ENCODE data around the gene APOBEC3G. TPM values are rescaled to one million over a fixed set of nuclear protein-coding genes. Genes with fewer than 3 reads are reported as not detected.
"Not testable (repeated sequence)": the region's sequence is repeated elsewhere in the genome, so short reads cannot be mapped to it uniquely, and the experiment has no call there.

The APOBEC3G gene
- 7.0 and 13.9 TPM in 2 replicates for total RNA-seq (2014; rRNA removed; shearing (Covaris generic))

DNA sequence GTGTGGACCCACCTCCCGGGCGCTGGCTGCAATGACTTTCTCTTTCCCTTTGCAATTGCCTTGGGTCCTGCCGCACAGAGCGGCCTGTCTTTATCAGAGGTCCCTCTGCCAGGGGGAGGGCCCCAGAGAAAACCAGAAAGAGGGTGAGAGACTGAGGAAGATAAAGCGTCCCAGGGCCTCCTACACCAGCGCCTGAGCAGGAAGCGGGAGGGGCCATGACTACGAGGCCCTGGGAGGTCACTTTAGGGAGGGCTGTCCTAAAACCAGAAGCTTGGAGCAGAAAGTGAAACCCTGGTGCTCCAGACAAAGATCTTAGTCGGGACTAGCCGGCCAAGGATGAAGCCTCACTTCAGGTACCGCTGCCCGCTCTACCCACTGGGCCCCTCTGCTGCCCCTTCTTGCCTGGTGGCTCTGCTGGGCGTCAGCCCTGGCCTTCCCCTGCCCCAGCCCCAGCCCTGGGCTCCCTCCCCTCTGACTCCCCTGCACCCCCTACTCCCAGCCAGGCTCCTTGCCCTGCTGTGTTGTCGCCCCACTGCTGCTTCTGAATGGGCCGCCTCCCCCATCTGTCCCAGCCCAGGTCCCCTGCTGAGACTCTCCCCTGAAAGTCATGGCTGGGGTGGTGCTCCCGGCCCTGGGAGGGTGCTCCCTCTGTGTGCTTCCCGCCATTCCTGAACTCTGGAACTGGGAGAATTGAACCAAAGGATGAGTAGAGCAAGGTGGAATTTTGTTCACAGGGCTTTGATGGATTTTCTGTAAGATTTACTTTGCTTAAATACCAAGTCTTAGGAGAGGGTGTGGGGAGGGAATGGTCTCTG lies at the start of gene APOBEC3G:
APOBEC3G (plus strand) TSS at position 250 of the 815 bp plus-strand sequence; CDS start at position 337, 87 bp downstream.
- peak within 1 kb of the TSS; percentile 42 for H3K4me3 ChIP-seq
- H3K27me3 ChIP-seq (replicated peaks); H3K36me3 ChIP-seq; H3K4me1 ChIP-seq (replicated peaks); H3K9me3 ChIP-seq (replicated peaks): not testable (repeated sequence)
- peak within 1 kb of the TSS; percentile 59 for H3K27ac ChIP-seq
- peak; percentile 65 to 67 for DNase-seq (ENCODE audit: low read depth in 1 of 2, low spot score in 2 of 2)

DNA sequence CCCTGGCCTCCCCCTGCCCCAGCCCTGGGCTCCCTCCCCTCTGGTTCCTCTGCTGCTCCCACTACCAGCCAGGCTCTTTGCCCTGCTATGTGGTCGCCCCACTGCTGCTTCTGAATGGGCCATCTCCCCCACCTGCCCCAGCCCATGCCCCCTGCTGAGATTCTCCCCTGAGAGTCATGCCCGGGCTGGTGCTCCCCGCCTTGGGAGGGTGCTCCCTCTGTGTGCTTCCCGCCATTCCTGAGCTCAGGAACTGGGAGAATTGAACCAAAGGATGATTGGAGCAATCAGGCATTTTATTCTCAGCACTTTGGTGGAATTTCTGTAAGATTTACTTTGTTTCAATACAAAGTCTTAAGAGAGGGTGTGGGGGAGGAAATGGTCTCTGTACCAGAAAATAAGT lies 49.4 kb upstream of the APOBEC3G start:
- no peaks in the 10 kb centered on the region for H3K27me3 ChIP-seq (replicated peaks)
- no peaks in the 10 kb centered on the region for H3K36me3 ChIP-seq
- DNase-seq (ENCODE audit: low read depth in 1 of 2, low spot score in 2 of 2), result no peak

DNA sequence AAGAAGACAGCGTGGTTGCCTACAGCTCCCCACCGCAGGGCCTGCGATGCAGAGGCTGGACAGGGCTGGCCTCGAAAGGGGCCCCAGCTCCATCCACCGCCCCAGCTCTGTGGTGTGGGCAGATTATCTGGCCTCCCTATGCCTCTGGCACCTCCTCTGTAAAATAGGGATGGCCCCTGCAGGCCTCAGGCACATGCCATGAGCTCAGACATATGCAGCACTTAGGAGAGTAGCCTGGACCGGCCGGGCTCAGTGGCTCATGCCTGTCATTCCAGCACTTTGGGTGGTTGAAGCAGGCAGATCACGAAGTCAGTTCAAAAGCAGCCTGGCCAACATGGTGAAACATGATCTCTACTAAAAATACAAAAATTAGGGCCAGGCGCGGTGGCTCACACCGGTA lies 48.8 kb upstream of the APOBEC3G start:
- no peaks in the 10 kb centered on the region for H3K36me3 ChIP-seq
- H3K4me3 ChIP-seq, result no peak overlapping the region
- no peaks in the 10 kb centered on the region for H3K4me1 ChIP-seq (replicated peaks)
- no peaks in the 10 kb centered on the region for H3K9me3 ChIP-seq (replicated peaks)
- DNase-seq (ENCODE audit: low read depth in 1 of 2, low spot score in 2 of 2), result no peak
- no peaks in the 10 kb centered on the region for H3K27me3 ChIP-seq (replicated peaks)
- H3K27ac ChIP-seq, result no peak overlapping the region

More for the DNA sequence above, 49.4 kb upstream of the APOBEC3G start:
- Histone ChIP-seq H3K4me3 (no peak overlapping the region), H3K27ac (no peak overlapping the region), H3K4me1 (replicated peaks) (no peaks in the 10 kb centered on the region), H3K9me3 (replicated peaks) (no peaks in the 10 kb centered on the region)

DNA sequence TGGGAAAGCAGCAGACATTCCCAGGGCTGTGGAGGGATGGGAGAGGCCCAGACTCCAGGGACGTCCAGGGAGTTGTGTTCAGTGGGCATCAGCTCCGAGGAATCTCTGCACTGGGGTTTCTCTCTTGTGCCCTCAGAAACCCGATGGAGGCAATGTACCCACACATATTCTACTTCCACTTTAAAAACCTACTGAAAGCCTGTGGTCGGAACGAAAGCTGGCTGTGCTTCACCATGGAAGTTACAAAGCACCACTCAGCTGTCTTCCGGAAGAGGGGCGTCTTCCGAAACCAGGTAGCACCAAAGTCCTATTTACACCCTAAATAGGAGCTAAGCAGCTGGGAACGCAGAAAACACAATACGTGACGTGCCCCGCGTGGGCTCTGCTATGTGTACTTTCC lies 47.8 kb upstream of the APOBEC3G start:
- H3K9me3 ChIP-seq (replicated peaks), result no peaks in the 10 kb centered on the region
- no peaks in the 10 kb centered on the region for H3K27me3 ChIP-seq (replicated peaks)
- H3K4me1 ChIP-seq (replicated peaks), result no peaks in the 10 kb centered on the region
- H3K36me3 ChIP-seq, result no peaks in the 10 kb centered on the region
- DNase-seq (ENCODE audit: low read depth in 1 of 2, low spot score in 2 of 2), result no peak
- no peak overlapping the region for H3K4me3 ChIP-seq
- H3K27ac ChIP-seq, result no peak overlapping the region

DNA sequence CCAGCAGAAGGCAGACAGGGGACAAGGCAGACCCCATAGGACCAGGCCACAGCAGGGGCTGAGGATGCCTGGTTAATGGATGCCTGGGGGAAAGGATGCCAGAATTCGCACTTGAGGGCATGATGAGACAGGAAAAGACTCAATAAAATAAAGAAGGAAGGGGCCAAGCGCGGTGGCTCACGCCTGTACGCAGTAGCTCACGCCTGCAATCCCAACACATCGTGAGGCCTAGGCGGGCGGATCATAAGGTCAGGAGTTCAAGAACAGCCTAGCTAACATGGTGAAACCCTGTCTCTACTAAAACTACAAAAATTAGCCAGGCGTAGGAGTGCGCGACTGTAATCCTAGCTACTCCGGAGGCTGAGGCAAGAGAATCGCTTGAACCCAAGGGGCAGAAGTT lies 46.4 kb upstream of the APOBEC3G start:
- no peak for DNase-seq (ENCODE audit: low read depth in 1 of 2, low spot score in 2 of 2)
- no peak overlapping the region for H3K4me3 ChIP-seq
- no peaks in the 10 kb centered on the region for H3K4me1 ChIP-seq (replicated peaks)
- no peaks in the 10 kb centered on the region for H3K36me3 ChIP-seq
- no peaks in the 10 kb centered on the region for H3K9me3 ChIP-seq (replicated peaks)
- H3K27ac ChIP-seq, result no peak overlapping the region
- no peaks in the 10 kb centered on the region for H3K27me3 ChIP-seq (replicated peaks)

DNA sequence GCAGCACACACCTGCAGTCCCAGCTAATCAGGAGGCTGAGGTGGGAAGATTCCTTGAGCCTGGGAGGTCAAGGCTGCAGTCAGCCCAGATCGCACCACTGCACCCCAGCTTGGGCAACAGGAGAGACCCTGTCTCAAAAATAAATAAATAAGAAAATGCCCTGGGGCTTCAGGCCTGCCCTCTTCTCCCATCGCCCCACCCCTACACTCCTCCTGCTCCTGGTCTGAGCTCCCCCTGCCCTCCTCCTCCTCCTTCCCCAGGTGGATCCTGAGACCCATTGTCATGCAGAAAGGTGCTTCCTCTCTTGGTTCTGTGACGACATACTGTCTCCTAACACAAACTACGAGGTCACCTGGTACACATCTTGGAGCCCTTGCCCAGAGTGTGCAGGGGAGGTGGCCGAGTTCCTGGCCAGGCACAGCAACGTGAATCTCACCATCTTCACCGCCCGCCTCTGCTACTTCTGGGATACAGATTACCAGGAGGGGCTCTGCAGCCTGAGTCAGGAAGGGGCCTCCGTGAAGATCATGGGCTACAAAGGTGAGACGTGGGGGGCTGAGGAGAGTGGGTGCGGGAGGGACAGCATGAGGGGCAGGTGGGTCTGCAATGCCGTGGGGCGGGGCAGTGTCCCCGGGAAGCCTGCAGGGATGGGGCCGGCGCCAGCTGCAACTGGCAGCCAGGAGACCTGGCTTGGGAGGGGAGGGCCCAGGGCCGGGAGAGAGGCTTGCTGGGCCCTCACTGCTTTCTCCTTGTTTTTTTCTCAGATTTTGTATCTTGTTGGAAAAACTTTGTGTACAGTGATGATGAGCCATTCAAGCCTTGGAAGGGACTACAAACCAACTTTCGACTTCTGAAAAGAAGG lies 45.4 kb upstream of the APOBEC3G start:
- not testable (repeated sequence) for H3K36me3 ChIP-seq; H3K9me3 ChIP-seq (replicated peaks); H3K27ac ChIP-seq; H3K27me3 ChIP-seq (replicated peaks); H3K4me1 ChIP-seq (replicated peaks); H3K4me3 ChIP-seq; DNase-seq (ENCODE audit: low read depth in 1 of 2, low spot score in 2 of 2)

DNA sequence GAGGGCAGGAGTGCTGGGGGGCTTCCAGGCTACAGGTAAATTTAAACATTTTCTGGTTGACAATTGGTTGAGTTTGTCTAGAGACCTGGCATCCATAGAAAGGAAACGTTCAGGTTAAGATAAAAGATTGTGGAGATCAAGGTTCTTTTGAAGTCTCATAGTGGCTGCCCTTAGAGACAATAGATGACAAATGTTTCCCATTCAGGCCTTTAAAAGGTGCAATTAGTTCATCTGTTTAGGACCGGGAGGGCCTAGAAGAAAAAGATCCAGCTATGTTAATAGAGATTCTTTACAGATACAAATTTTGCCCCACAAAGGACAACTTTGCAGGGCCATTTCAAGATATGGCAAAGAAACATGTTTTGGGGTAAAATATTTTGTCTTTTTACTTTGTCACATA lies 40.0 kb upstream of the APOBEC3G start:
- not testable (repeated sequence) for H3K27me3 ChIP-seq (replicated peaks); H3K36me3 ChIP-seq; DNase-seq (ENCODE audit: low read depth in 1 of 2, low spot score in 2 of 2); H3K27ac ChIP-seq; H3K4me3 ChIP-seq; H3K9me3 ChIP-seq (replicated peaks)
- peaks cover 11% of the 10 kb centered on the region for H3K4me1 ChIP-seq (replicated peaks)

DNA sequence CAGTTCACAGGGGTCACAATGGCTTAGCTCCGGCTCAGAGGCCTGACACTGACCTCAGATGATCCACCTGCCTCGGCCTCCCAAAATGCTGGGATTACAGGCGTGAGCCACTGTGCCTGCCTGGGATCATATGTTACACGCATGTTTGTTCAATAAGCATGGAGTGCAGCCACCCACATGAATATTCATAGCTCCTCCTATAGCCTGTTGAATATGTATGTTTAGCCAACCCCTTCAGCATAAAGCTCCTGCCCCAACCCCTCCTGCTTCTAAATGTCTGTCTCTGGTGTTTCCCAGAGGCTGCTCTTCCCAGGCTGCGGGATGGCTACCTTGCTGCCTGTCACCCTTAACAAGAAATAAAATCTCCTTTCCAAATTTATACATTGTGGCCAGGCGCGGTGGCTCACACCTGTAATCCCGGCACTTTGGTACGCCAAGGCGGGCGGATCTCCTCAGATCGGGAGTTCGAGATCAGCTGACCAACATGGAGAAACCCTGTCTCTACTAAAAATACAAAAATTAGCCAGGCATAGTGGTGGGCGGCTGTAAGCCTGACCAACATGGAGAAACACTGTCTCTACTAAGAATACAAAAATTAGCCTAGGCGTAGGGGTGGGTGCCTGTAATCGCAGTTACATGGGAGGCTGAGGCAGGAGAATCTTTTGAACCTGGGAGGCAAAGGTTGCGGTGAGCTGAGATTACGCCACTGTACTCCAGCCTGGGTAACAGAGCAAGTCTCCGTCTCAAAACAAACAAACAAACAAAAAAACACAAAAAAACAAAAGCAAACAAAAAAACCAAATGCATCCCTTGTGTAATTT lies 37.6 kb upstream of the APOBEC3G start:
- Histone ChIP-seq H3K27ac (no peak overlapping the region), H3K9me3 (replicated peaks) (no peaks in the 10 kb centered on the region), H3K4me3 (no peak overlapping the region), H3K36me3 (no peaks in the 10 kb centered on the region; the same call in 1 of the 2 replicates), H3K4me1 (replicated peaks) (peaks cover 11% of the 10 kb centered on the region), H3K27me3 (replicated peaks) (no peaks in the 10 kb centered on the region)
- no peak for DNase-seq (ENCODE audit: low read depth in 1 of 2, low spot score in 2 of 2)

DNA sequence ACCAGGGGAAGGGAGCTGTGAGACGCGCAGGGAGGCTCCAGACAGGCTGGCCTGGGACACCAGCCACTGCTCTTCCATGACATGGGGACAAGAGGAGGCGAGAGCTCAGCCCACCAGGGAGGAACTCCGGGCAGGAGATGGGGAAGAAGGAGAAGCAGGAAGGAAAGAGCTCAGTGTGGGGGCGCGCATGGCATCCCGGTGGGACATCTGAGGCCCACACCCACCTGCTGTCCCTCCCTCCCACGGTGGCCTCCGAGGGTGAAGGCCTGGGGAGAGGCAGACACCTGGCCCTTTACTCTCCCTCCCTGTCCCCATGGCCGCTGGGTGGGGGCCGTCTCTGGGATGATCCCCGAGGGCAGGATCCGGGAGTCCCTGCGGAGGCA lies 36.9 kb upstream of the APOBEC3G start:
- H3K4me3 ChIP-seq, result 0 out of 2 replicates have a peak overlapping the region, but pooled peaks have one; percentile 8
- H3K27me3 ChIP-seq (replicated peaks); H3K36me3 ChIP-seq; H3K27ac ChIP-seq; DNase-seq (ENCODE audit: low read depth in 1 of 2, low spot score in 2 of 2); H3K9me3 ChIP-seq (replicated peaks): not testable (repeated sequence)
- peaks cover 11% of the 10 kb centered on the region for H3K4me1 ChIP-seq (replicated peaks)

DNA sequence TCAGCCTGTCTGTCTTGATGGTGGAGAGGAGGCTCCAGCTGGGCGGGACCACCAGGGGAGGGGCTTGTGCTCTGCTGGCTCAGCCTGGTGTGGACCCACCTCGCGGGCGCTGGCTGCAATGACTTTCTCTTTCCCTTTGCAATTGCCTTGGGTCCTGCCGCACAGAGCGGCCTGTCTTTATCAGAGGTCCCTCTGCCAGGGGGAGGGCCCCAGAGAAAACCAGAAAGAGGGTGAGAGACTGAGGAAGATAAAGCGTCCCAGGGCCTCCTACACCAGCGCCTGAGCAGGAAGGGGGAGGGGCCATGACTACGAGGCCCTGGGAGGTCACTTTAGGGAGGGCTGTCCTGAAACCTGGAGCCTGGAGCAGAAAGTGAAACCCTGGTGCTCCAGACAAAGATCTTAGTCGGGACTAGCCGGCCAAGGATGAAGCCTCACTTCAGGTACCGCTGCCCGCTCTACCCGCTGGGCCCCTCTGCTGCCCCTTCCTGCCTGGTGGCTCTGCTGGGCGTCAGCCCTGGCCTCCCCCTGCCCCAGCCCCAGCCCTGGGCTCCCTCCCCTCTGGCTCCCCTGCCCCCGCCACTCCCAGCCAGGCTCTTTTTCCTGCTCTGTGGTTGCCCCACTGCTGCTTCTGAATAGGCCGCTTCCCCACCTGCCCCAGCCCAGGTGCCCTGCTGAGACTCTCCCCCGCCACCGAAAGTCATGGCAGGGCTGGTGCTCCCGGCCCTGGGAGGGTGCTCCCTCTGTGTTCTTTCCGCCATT lies 36.4 kb upstream of the APOBEC3G start, which contains the start of gene APOBEC3F:
APOBEC3F (plus strand) TSS at position 327 of the 759 bp plus-strand sequence; CDS start at position 424, 97 bp downstream.
- H3K36me3 ChIP-seq; H3K9me3 ChIP-seq (replicated peaks); H3K27me3 ChIP-seq (replicated peaks): not testable (repeated sequence)
- Histone ChIP-seq H3K27ac (peak within 1 kb of the TSS; percentile 54; the same call in 1 of the 2 replicates), H3K4me1 (replicated peaks) (peaks cover 11% of the 10 kb centered on the region), H3K4me3 (peak within 1 kb of the TSS; percentile 47)
- peak; percentile 58 to 78 for DNase-seq (ENCODE audit: low read depth in 1 of 2, low spot score in 2 of 2)

DNA sequence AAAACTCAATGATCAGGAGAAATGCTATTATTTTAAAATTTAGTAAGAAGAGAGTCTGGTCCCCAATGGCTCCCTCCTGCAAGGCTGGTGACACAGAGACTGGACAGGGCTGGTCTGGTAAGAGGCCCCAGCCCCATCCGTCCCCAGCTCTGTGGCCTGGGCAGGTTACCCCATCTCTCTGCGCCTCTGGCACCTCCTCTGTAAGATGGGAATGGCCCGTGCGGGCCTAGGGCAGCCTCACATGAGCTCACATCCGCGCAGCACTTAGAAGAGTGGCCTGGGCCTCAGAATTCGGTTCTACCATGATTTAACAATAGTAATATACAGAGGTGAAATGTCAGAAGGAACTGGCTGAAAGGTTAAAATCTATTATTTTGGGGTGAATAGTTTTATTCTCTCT lies 35.2 kb upstream of the APOBEC3G start:
- Histone ChIP-seq H3K4me1 (replicated peaks) (peaks cover 11% of the 10 kb centered on the region), H3K36me3 (peaks cover 5% of the 10 kb centered on the region; the same call in 1 of the 2 replicates), H3K27ac (no peak overlapping the region), H3K27me3 (replicated peaks) (no peaks in the 10 kb centered on the region), H3K9me3 (replicated peaks) (no peaks in the 10 kb centered on the region), H3K4me3 (no peak overlapping the region)
- DNase-seq (ENCODE audit: low read depth in 1 of 2, low spot score in 2 of 2), result no peak

DNA sequence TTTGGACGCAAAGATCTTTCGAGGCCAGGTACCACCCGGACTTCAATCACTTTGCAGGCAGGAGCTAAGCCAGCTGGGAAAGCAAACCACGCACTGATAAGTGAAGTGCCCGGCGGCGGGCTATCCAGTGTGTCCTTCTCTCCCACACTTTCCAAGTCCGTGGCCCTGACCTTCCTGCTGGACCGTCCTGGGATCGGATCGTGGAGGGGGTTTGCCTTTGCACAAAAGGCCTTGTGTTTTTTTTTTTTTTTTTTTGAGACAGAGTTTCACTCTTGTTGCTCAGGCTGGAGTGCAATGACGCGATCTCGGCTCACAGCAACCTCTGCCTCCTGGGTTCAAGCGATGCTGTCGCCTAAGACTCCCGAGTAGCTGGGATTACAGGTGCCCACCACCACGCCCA lies 34.0 kb upstream of the APOBEC3G start:
- H3K4me1 ChIP-seq (replicated peaks), result peaks cover 11% of the 10 kb centered on the region
- not testable (repeated sequence) for H3K27ac ChIP-seq; H3K9me3 ChIP-seq (replicated peaks); DNase-seq (ENCODE audit: low read depth in 1 of 2, low spot score in 2 of 2); H3K4me3 ChIP-seq; H3K36me3 ChIP-seq; H3K27me3 ChIP-seq (replicated peaks)

DNA sequence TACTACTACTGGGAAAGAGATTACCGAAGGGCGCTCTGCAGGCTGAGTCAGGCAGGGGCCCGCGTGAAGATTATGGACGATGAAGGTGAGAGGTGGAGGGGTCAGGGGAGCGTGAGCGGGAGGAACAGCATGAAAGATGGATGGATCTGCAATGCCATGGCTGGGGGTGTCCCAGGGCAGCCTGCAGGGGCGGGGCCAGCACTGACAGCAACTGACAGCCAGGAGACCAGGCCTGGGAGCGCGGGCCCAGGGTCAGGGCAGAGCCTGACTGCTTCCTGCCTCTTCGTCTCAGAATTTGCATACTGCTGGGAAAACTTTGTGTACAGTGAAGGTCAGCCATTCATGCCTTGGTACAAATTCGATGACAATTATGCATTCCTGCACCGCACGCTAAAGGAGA lies 31.9 kb upstream of the APOBEC3G start:
- not testable (repeated sequence) for H3K27ac ChIP-seq; H3K27me3 ChIP-seq (replicated peaks); H3K9me3 ChIP-seq (replicated peaks); H3K36me3 ChIP-seq; H3K4me1 ChIP-seq (replicated peaks); DNase-seq (ENCODE audit: low read depth in 1 of 2, low spot score in 2 of 2); H3K4me3 ChIP-seq
